SU-DHL-6 (cell line): ENCODE results near the gene PRKAR1B.

Experiments
- H2AFZ ChIP-seq: fragments of 200-600 bp; sonication (generic); 2 replicates; pipeline ENCODE4 v1.6.1; 2014; ENCODE audit warnings: low read depth, mild to moderate bottlenecking, moderate library complexity, mixed read lengths, antibody characterized with exemption, low read length; ENCODE audit not compliant: severe bottlenecking
- H3F3A ChIP-seq: fragments of 200-600 bp; shearing (Covaris generic); 2 replicates; pipeline ENCODE4 v1.6.0; 2016; ENCODE audit warnings: antibody characterized with exemption, mild to moderate bottlenecking; ENCODE audit not compliant: insufficient read depth
- H3K27ac ChIP-seq: fragments of 200-600 bp; sonication (generic); 2 replicates; pipeline ENCODE4 v1.5.1; 2016; ENCODE audit warnings: low read depth, mild to moderate bottlenecking, low read length, moderate library complexity, mixed read lengths
- H3K27me3 ChIP-seq: fragments of 200-600 bp; sonication (generic), shearing (Covaris generic); 2 replicates; pipeline ENCODE4 v1.6.0; 2014; ENCODE audit warnings: mild to moderate bottlenecking, low read length
- H3K36me3 ChIP-seq: fragments of 200-600 bp; sonication (generic); 2 replicates; pipeline ENCODE4 v1.6.1; 2014; ENCODE audit warnings: mild to moderate bottlenecking, low read length, mixed read lengths
- H3K4me2 ChIP-seq: fragments of 300-600, 200-600 bp; shearing (Covaris generic), sonication (generic); 2 replicates; pipeline ENCODE4 v1.6.0; 2014; ENCODE audit warnings: low read length, low read depth, mild to moderate bottlenecking; ENCODE audit not compliant: poor library complexity, severe bottlenecking
- H3K4me3 ChIP-seq: fragments of 200-600 bp; sonication (generic); 2 replicates; pipeline ENCODE4 v1.5.1; 2014; ENCODE audit warnings: antibody characterized with exemption, low read length, mild to moderate bottlenecking, mixed read lengths; ENCODE audit not compliant: insufficient read depth, poor library complexity, severe bottlenecking
- H3K79me2 ChIP-seq: fragments of 200-600 bp; sonication (generic); 2 replicates; pipeline ENCODE4 v1.6.1; 2014; ENCODE audit warnings: mild to moderate bottlenecking, low read length, moderate library complexity; ENCODE audit not compliant: insufficient read depth
- H3K9ac ChIP-seq: fragments of 200-600 bp; sonication (generic); 2 replicates; pipeline ENCODE4 v1.7.0; 2014; ENCODE audit warnings: mild to moderate bottlenecking, low read length
- H3K9me2 ChIP-seq: fragments of 200-600 bp; sonication (generic); replicated peaks from 2 replicates; pipeline ENCODE4 v1.6.1; 2014; ENCODE audit warnings: low read length; ENCODE audit not compliant: insufficient read depth
- H3K9me3 ChIP-seq: fragments of 200-600 bp; sonication (generic); 2 replicates; pipeline ENCODE4 v1.6.1; 2014; ENCODE audit warnings: low read length, mixed read lengths; ENCODE audit not compliant: insufficient read depth
- H4K20me1 ChIP-seq: fragments of 200-600 bp; sonication (generic); 2 replicates; pipeline ENCODE4 v1.6.1; 2014; ENCODE audit warnings: low read depth, mild to moderate bottlenecking, antibody characterized with exemption, low read length, moderate library complexity, mixed read lengths
- EZH2phosphoT487 ChIP-seq: fragments of 200-600 bp; sonication (generic), shearing (Covaris generic); conservative IDR thresholded peaks from 2 replicates; pipeline ENCODE4 v1.6.1; 2018; ENCODE audit warnings: mild to moderate bottlenecking, antibody characterized with exemption, low read length, moderate library complexity, mixed read lengths
- TF ChIP-seq, protein P1 (sequence below): fragments of 200-600 bp; sonication (generic); IDR thresholded peaks from one replicate; pipeline ENCODE4 v1.5.1; 2017; ENCODE audit warnings: antibody characterized with exemption, mild to moderate bottlenecking, low read length, moderate library complexity; ENCODE audit not compliant: insufficient read depth, poor library complexity, severe bottlenecking

PRKAR1B gene

DNA sequence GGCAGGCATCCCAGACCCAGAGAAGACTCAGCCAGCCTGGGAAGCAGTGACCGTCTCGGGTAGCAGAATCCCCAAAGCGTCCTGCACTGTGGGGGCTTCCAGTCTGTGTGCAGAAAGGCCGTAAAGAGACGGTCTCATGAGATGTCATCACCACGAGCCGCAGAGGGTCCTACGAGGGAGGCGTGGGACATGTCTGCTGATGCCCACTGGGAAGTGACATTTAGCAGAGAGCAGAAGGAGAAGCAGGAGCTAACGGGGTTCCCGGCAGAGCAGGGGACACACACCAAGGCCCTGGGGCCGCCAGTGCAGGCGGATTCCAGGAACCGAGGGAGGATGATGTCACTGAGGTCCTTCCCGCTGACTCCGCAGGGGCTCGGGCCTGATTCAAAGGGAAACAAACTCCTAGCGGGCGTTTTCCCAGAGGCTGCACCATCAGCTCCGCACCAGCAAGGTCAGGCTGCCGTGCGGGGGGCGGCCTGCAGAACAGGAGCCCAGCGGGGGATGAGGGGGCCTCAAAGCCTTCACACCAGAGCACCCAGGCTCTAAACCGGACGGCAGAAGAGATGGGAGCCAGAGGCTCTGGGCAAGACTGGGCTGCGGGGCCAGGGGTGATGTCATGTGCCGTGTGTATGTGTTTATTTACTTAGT, 122.1 kb downstream of the PRKAR1B start:
- Histone ChIP-seq H3F3A (no peaks in the 10 kb centered on the region), H3K36me3 (no peaks in the 10 kb centered on the region), H3K27ac (no peak overlapping the region), H3K79me2 (no peaks in the 10 kb centered on the region), H3K9ac (no peak overlapping the region), H3K9me3 (no peaks in the 10 kb centered on the region), H3K4me3 (no peak overlapping the region), H3K9me2 (no peaks in the 10 kb centered on the region), H4K20me1 (no peaks in the 10 kb centered on the region), H2AFZ (no peak overlapping the region), H3K27me3 (no peaks in the 10 kb centered on the region), H3K4me2 (no peak overlapping the region)
- no peak for TF ChIP-seq EZH2phosphoT487
- TF ChIP-seq, protein P1, sequence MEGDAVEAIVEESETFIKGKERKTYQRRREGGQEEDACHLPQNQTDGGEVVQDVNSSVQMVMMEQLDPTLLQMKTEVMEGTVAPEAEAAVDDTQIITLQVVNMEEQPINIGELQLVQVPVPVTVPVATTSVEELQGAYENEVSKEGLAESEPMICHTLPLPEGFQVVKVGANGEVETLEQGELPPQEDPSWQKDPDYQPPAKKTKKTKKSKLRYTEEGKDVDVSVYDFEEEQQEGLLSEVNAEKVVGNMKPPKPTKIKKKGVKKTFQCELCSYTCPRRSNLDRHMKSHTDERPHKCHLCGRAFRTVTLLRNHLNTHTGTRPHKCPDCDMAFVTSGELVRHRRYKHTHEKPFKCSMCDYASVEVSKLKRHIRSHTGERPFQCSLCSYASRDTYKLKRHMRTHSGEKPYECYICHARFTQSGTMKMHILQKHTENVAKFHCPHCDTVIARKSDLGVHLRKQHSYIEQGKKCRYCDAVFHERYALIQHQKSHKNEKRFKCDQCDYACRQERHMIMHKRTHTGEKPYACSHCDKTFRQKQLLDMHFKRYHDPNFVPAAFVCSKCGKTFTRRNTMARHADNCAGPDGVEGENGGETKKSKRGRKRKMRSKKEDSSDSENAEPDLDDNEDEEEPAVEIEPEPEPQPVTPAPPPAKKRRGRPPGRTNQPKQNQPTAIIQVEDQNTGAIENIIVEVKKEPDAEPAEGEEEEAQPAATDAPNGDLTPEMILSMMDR, result no peak

DNA sequence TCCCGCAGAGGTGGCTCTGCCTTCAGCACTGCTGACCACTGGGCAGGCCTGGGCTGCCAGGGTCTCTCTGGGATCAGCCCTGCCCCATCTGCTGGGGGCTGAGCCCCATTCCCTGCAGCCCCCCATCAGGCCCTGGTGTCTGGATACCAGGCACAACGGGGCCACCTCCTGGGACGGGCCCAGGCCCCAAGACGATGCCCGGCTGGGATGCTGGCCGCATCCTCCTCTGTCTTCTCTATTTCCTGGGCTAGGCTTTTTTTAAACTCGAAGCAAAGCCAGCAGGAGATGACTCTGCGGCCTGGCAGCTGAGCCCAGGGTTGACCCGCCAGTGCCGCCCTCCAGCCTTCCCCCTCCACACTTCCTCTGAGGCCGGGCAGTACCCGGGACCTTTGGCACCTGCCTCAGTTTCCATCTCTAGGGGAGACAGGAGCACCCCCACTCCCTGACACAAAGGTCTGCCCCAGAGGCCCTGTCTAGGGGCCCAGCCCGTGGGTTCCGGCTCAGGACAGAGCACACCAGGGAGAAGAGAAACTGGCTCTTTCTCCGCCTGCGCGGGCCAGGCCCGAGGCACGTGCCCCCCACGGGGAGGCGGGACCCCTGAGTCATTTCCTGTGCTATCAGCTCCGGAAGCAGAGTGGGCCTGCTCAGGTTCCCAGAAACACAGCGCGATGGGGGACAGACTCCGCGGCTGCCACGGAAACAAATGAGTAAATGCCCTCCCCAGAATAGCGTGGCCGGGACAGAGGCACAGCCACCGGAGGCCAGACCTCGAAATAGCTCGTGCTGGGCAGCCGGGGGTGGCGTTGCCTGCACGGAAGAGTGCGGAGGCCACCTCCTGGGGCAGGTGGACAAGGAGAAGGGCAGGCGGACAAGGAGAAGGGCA, 122.8 kb downstream of the PRKAR1B start:
- no peak overlapping the region for H3K4me2 ChIP-seq
- H3F3A ChIP-seq, result no peaks in the 10 kb centered on the region
- no peaks in the 10 kb centered on the region for H3K36me3 ChIP-seq
- H3K27ac ChIP-seq, result no peak overlapping the region
- H3K9me2 ChIP-seq, result no peaks in the 10 kb centered on the region
- H4K20me1 ChIP-seq, result no peaks in the 10 kb centered on the region
- no peak for TF ChIP-seq EZH2phosphoT487
- TF ChIP-seq, protein P1, result no peak
- no peaks in the 10 kb centered on the region for H3K79me2 ChIP-seq
- no peaks in the 10 kb centered on the region for H3K9me3 ChIP-seq
- no peak overlapping the region for H3K9ac ChIP-seq
- H3K4me3 ChIP-seq, result no peak overlapping the region
- no peak overlapping the region for H2AFZ ChIP-seq
- H3K27me3 ChIP-seq, result no peaks in the 10 kb centered on the region

DNA sequence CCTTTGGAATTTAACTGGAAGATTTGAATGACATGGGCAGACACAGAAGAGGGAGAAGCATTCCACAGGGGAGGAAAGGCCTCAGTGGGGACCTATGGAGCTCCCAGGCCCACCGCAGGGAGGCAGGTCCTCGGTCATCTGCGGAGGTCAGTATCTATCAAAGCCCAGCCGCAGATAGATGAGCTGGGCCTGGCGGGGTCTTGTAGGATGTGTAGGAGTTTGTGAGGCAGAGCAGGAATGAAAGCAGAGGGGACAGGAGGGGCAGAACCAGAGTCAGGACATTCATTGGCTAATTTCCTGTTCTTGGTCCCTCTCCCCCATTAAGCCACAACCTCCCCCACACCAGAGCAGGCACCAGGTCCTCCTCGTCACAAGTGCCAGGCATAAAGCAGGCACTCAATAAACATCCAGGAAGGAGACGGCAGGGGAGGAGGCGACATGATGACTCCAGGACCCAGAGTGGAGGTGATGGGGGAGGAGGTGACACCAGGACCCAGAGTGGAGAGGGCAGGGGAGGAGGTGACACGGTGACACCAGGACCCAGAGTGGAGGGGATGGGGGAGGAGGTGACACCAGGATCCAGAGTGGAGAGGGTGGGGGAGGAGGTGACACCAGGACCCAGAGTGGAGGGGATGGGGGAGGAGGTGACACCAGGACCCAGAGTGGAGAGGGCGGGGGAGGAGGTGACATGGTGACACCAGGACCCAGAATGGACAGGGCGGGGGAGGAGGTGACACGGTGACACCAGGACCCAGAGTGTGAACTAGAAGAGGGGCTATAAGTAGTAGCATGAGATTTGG, 123.7 kb downstream of the PRKAR1B start:
- Histone ChIP-seq H3K4me3 (no peak overlapping the region), H3K9me3 (no peaks in the 10 kb centered on the region), H3F3A (no peaks in the 10 kb centered on the region), H3K9ac (no peak overlapping the region), H2AFZ (no peak overlapping the region), H3K79me2 (no peaks in the 10 kb centered on the region), H3K4me2 (no peak overlapping the region), H3K36me3 (no peaks in the 10 kb centered on the region), H3K9me2 (no peaks in the 10 kb centered on the region), H4K20me1 (no peaks in the 10 kb centered on the region), H3K27me3 (no peaks in the 10 kb centered on the region), H3K27ac (no peak overlapping the region)
- TF ChIP-seq EZH2phosphoT487, result no peak
- TF ChIP-seq, protein P1, result no peak
